ENCODE data around the gene YTHDF1.

Gene YTHDF1

DNA sequence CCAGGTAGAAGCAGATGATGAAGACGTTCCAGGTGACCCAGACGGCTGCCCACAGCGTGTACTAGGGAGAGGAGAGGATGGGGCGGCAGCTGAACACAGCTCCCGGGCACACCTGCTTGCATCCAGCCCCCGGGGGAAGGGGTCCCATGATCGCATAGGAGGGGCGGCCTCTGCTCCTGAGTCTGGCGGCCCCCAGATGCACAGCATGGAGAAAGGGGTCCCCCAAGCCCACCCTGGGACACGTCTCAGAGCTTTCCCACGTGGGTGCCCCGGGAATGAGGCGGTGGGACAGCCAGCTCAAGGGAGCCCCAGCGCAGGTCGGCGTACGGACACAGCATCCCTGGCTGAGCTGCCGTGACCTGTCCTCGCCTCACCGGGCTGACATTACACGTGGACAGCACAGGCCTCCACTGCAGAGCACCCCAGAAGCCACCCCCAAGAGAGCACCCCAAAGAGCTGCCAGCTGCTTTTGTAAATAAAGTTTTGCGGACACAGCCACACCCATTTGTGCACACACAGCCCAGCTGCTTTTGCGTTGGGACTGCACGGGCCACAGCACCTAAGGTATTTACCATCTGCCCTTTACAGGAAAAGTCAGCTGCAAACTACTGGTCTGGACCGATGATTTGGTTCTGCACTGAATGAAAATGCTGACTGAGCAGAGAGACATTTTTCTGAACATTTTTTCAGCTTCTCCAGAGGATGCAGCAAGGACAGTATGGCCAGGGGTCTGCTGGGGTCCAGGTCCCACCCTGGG, 33.1 kb upstream of the YTHDF1 start:
- no peak overlapping the region for H3K4me3 ChIP-seq (ENCODE audit: low read length)
- no peak for TF ChIP-seq CTCF (IDR thresholded peaks at IDR 0.05; ENCODE audit: insufficient read depth, low read depth, low read length, missing control alignments)
- DNase-seq (ENCODE audit: low read depth): no peak

DNA sequence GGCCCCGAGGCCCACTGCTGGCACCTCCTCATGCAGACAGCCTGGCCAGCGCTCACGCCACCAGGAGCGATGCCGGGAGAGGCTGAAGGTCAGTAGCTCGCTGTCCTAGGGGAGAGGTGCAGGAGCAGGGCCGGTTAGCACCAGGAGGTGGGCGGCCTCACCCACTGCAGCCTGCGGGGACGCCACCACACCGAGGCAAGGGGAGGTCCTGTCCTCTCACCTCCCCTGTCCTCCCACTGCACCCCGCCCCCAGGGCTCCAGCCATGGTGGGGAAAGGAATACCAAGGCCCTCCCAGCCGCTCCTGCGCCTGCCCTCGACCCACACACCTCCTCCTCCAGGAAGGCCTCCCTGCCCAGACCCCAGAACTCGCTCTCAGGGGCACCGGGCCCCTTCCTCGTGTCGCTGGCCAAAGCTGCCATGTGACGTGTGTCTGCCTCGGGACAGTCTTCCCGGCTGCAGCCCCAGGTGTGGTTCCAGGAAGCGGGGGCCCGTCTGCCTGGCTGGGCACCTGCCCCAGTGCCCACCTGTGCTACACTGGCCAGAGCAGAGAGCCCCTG, 31.8 kb upstream of the YTHDF1 start:
- no peak overlapping the region for H3K4me3 ChIP-seq (ENCODE audit: low read length)
- no peak for DNase-seq (ENCODE audit: low read depth)
- TF ChIP-seq CTCF (IDR thresholded peaks at IDR 0.05; ENCODE audit: insufficient read depth, low read depth, low read length, missing control alignments): no peak

DNA sequence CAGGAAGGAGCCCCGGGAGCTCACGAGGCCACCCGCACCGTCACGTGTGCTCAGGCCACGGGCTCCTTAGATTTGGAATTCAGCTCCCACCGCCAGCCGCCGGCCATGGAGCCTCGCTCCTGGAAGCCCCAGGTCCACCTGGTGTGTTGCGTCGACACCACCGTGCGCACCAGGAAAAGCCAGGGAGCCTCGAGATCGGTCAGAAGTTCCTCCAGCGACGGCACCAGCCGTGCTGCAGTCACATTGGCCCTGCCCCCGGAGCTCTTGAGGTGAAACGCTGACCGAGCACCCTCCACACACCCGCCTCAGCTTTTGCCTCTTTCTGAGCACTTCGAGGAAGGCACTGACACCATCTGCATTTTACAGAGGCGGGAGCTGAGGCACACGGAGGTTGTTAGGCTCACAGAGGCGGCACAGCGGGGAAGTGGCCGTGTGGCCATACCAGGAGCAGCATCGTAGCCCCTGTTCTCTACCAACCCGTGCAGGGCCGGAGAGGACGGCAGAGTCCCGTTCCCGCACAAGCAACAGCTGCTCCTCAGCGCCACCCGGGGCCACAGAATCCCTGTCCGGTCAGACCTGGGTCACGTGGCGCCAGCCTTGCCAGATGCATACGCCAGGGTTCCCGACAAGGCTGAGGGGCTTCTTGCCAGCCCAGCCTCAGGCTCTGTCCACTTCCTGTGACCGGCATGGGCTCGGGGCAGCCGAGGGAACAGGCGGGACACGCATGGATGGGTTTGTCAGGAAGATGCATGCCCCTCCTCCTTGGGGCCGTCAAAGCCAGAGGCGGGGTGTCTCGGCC, 30.8 kb upstream of the YTHDF1 start:
- DNase-seq (ENCODE audit: low read depth): no peak
- no peak for TF ChIP-seq CTCF (IDR thresholded peaks at IDR 0.05; ENCODE audit: insufficient read depth, low read depth, low read length, missing control alignments)

DNA sequence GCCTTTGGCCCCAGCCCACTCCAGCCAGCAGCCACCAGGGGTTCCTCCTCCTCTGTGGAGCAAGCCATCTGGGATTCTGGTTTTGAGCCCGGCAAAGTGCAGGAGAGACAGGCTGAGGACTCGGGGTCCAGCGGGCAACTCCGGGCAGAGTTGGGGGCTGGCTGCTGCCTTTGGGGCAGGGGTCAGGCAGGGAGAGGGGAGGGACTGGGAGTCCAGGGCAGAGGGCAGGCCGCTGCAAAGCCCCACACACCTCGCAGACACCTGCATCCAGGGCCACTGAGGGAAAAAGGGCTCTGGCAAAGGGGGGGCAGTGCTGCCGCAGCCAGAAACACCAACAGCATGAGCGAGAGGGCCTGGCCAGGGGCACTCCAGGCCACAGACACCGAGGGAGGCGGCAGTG, 28.5 kb upstream of the YTHDF1 start:
- TF ChIP-seq CTCF (IDR thresholded peaks at IDR 0.05; ENCODE audit: insufficient read depth, low read depth, low read length, missing control alignments): no peak
- H3K4me3 ChIP-seq (ENCODE audit: low read length): no peak overlapping the region
- no peak for DNase-seq (ENCODE audit: low read depth)

More for the DNA sequence above, 30.8 kb upstream of the YTHDF1 start:
- no peak overlapping the region for H3K4me3 ChIP-seq (ENCODE audit: low read length)

DNA sequence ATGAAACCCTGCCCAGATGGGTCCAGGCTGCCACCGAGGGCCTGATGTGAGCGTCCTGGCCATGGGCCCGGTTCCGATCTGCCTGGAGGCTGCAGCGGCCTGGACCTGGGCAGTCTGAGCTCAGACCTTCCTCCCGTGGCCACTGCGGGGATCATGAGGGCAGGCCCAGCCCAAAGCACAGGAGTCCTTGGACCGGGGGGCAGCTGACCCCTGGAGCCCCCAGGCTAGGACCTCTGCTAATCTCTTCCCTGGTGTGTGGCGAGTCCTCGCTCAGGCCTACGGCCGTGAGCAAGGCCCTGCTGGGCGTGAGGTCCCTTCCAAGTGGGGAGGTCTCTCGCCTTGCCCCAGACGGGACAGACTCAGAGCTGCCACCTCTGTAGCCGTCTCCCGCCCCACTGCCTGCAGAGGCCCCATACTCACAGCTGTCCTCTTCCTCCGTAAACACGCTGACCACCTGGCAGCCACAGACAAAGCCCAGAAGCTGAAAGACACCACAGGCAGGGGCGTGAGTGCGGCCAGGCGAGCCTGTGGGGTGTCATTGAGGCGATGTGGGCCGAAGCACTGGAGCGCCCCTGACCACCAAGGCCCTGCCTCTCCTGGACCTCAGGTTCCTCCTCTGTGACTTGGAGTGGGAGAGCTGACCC, 27.8 kb upstream of the YTHDF1 start:
- no peak for DNase-seq (ENCODE audit: low read depth)
- no peak for TF ChIP-seq CTCF (IDR thresholded peaks at IDR 0.05; ENCODE audit: insufficient read depth, low read depth, low read length, missing control alignments)
- H3K4me3 ChIP-seq (ENCODE audit: low read length): no peak overlapping the region

- no peak overlapping the region for H3K4me3 ChIP-seq (ENCODE audit: low read length)
- no peak for TF ChIP-seq CTCF (IDR thresholded peaks at IDR 0.05; ENCODE audit: insufficient read depth, low read depth, low read length, missing control alignments)
These were observed 26.8 kb upstream of the YTHDF1 start for GRCh38 chr20:63242736-63243135.

More at GRCh38 chr20:63242736-63243135, 26.8 kb upstream of the YTHDF1 start:
- DNase-seq (ENCODE audit: low read depth): no peak

All from epithelial cell of esophagus (primary cell).